Esophagus muscularis mucosa (tissue), 3 donors: ENCODE results near the gene SLC25A25.

Source experiments
- POLR2A ChIP-seq: fragments of 450-650 bp; IDR thresholded peaks from one replicate; pipeline ENCODE4 v1.6.1; 2017; ENCODE audit warnings: antibody characterized with exemption, moderate library complexity, mild to moderate bottlenecking, low read depth
- POLR2AphosphoS5 ChIP-seq, 2 donors: sonication (generic); formaldehyde crosslinking; IDR thresholded peaks; one replicate each; pipeline ENCODE4 v1.6.1; 2017; ENCODE audit warnings: antibody characterized with exemption in 2 of 2
- TF ChIP-seq, protein P1 (sequence below), 3 experiments: fragments of 200-600 bp in 2 of 3; fragments of 450-650 bp in 1 of 3; sonication (generic) in 2 of 3; IDR thresholded peaks; one replicate each; pipeline ENCODE4 v1.5.1; 2017 to 2019; ENCODE audit warnings: antibody characterized with exemption in 3 of 3, mild to moderate bottlenecking in 2 of 3, moderate library complexity in 1 of 3

DNA sequence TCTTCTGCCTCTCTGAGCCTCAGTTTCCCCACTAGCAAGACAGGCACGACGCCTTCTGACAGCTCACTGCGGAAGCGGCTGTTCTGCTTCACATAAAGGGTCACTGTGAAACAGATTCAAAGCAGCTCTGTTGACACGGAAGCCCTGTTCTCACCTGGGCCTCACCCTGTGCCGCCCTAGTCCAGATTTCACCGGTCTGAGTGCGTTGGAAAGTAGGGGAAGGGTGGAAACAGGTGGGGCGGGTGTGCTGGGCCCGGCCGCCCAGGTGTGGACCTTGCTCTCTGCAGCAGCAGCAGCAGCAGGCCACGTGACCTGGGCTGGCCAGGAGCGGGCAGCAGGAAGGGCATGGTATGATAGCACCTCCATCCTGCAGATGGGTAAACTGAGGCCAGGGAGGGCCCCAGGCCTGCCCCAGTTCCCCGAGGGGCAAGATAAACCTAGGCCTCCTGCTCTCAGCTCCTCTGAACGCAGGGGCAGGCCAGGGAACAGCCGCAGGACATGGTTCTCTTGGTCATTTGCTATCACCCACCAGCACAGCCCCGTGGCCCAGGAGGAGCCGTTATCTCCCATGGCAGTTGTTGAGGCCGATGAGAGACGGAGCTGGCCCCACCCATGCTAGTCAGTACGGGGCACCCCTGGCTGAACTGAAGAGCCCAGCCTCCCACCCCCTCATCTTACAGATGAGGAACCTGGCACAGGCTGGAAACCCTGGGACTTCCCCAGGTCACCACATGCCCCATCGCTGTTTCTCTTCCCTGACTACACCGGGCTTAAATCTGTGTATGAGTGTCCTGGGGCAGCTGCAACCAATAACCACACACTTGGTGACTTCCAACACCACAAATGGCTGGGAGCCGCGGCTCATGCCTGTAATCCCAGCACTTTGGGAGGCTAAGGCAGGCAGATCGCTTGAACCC, 47.4 kb downstream of the SLC25A25 start:
- TF ChIP-seq POLR2A: no peak
- TF ChIP-seq POLR2AphosphoS5 (IDR thresholded peaks at IDR 0.05): no peak
- TF ChIP-seq, protein P1, sequence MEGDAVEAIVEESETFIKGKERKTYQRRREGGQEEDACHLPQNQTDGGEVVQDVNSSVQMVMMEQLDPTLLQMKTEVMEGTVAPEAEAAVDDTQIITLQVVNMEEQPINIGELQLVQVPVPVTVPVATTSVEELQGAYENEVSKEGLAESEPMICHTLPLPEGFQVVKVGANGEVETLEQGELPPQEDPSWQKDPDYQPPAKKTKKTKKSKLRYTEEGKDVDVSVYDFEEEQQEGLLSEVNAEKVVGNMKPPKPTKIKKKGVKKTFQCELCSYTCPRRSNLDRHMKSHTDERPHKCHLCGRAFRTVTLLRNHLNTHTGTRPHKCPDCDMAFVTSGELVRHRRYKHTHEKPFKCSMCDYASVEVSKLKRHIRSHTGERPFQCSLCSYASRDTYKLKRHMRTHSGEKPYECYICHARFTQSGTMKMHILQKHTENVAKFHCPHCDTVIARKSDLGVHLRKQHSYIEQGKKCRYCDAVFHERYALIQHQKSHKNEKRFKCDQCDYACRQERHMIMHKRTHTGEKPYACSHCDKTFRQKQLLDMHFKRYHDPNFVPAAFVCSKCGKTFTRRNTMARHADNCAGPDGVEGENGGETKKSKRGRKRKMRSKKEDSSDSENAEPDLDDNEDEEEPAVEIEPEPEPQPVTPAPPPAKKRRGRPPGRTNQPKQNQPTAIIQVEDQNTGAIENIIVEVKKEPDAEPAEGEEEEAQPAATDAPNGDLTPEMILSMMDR (IDR thresholded peaks at IDR 0.05): no peak
